Measurements from ENCODE around the gene NLK.

Gene NLK

DNA sequence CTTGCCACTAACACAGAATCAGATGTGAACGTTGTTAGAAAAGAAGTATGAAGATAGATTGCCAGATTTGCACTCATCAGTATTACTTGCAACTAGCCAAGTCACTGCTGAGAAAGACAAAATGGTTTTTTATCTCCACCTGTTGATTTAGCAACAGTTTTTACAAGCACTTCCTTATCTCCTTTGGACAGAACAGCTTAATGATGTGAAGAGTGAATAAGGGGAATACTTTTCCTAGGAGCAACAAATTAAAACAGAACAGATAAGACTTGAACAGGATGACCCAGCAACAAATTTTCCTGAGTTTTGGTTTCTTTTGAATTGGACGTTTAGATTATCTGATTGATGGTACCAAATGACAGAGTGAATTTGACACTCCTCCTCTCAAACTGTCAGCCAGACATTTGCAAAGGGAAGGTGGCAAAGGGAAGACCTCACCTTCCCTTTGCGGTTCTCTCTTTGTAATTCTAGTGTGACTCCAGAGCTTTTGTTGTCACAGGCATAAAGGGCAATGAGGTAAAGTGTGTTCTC lies 130.6 kb downstream of the NLK start:
- no peaks in the 10 kb centered on the region for H3K27me3 ChIP-seq (ENCODE audit: insufficient read depth, low read length, poor library complexity)
- H3K4me1 ChIP-seq (ENCODE audit: insufficient read depth, low read length): no peaks in the 10 kb centered on the region
- no peak overlapping the region for H3K4me2 ChIP-seq (ENCODE audit: insufficient read depth, low read length)
- no peaks in the 10 kb centered on the region for H4K20me1 ChIP-seq (ENCODE audit: insufficient read depth, low read length)
- no peak for TF ChIP-seq EZH2 (IDR thresholded peaks at IDR 0.05; ENCODE audit: borderline replicate concordance, low read depth, low read length, severe bottlenecking)
- TF ChIP-seq, protein P1, sequence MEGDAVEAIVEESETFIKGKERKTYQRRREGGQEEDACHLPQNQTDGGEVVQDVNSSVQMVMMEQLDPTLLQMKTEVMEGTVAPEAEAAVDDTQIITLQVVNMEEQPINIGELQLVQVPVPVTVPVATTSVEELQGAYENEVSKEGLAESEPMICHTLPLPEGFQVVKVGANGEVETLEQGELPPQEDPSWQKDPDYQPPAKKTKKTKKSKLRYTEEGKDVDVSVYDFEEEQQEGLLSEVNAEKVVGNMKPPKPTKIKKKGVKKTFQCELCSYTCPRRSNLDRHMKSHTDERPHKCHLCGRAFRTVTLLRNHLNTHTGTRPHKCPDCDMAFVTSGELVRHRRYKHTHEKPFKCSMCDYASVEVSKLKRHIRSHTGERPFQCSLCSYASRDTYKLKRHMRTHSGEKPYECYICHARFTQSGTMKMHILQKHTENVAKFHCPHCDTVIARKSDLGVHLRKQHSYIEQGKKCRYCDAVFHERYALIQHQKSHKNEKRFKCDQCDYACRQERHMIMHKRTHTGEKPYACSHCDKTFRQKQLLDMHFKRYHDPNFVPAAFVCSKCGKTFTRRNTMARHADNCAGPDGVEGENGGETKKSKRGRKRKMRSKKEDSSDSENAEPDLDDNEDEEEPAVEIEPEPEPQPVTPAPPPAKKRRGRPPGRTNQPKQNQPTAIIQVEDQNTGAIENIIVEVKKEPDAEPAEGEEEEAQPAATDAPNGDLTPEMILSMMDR (IDR thresholded peaks at IDR 0.05; ENCODE audit: borderline replicate concordance, extremely low read depth, low read length, poor library complexity, severe bottlenecking): no peak
- no peak for DNase-seq
- no peaks in the 10 kb centered on the region for H3K9me3 ChIP-seq (ENCODE audit: insufficient read depth, low read length, severe bottlenecking)
- H3K79me2 ChIP-seq (ENCODE audit: insufficient read depth, low read length): no peaks in the 10 kb centered on the region
- ATAC-seq (ENCODE audit: insufficient read depth, low read depth): no peak
- peaks cover 21% of the 10 kb centered on the region; the same call in 1 of the 2 replicates for H3K36me3 ChIP-seq (ENCODE audit: insufficient read depth, low read length)
- H3K27ac ChIP-seq (ENCODE audit: low read length): no peak overlapping the region
- H2AFZ ChIP-seq (ENCODE audit: low read depth, low read length): no peak overlapping the region
- no peak overlapping the region for H3K9ac ChIP-seq (ENCODE audit: low read depth, low read length)
- H3K4me3 ChIP-seq (ENCODE audit: low read depth in 1 of 2, low read length in 2 of 2): no peak overlapping the region

DNA sequence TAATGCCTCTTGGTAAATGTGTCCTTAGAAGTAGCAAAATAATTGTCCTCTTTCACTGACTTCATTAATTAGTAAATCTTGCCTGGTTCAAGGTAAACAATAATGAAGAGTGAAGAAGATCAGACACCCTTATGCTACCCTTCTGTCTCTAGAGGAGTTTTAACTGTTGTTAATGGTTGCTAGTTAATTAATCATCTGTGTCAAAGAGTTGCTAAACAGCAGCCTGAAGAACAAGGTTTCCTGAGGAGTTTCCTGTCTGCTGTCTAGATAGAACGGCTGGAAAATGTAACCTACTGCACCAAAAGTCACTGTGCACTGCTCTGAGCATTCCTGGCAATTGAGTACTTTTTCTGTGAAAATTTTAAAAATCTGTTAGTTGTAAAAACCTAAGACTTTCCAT lies 131.3 kb downstream of the NLK start:
- Histone ChIP-seq H3K79me2 (ENCODE audit: insufficient read depth, low read length) (no peaks in the 10 kb centered on the region), H3K9ac (ENCODE audit: low read depth, low read length) (no peak overlapping the region), H3K36me3 (ENCODE audit: insufficient read depth, low read length) (peaks cover 21% of the 10 kb centered on the region; the same call in 1 of the 2 replicates), H3K27ac (ENCODE audit: low read length) (no peak overlapping the region), H2AFZ (ENCODE audit: low read depth, low read length) (no peak overlapping the region), H3K27me3 (ENCODE audit: insufficient read depth, low read length, poor library complexity) (no peaks in the 10 kb centered on the region), H3K9me3 (ENCODE audit: insufficient read depth, low read length, severe bottlenecking) (no peaks in the 10 kb centered on the region), H3K4me3 (ENCODE audit: low read depth in 1 of 2, low read length in 2 of 2) (no peak overlapping the region), H3K4me2 (ENCODE audit: insufficient read depth, low read length) (no peak overlapping the region), H3K4me1 (ENCODE audit: insufficient read depth, low read length) (no peaks in the 10 kb centered on the region), H4K20me1 (ENCODE audit: insufficient read depth, low read length) (no peaks in the 10 kb centered on the region)
- TF ChIP-seq, protein P1 (IDR thresholded peaks at IDR 0.05; ENCODE audit: borderline replicate concordance, extremely low read depth, low read length, poor library complexity, severe bottlenecking): no peak
- no peak for TF ChIP-seq EZH2 (IDR thresholded peaks at IDR 0.05; ENCODE audit: borderline replicate concordance, low read depth, low read length, severe bottlenecking)
- no peak for ATAC-seq (ENCODE audit: insufficient read depth, low read depth)
- DNase-seq: no peak

DNA sequence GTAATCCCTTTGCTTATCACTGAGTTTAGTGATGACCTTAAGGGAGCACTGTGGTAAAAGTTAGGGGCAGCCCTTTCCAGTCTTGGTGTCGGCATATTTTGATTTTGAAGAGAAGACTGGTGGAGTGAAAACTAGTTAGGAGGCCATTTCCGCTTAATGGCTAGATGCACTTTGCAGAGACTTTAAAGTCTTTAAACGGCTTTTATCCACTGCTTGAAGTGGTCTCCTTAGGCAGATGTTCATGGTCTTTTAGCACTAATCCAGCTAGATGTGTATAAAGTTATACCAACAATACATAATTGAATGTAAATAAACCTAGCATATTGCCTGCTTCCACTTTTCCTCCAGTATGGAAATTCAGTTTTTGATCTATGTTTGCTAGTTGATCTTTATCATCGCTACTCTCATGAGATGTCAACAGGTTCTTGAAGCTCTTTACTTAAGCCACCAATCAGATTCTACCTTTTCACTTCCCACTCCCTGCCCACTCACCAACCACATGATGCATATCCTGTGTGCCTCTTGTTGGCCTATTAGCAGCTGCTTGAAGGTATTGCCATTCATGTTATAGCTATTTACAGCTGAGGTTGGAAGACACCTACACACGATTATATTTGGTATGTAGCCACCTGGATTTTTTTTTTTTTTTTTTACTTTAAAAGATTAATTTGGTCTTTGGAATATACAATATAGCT lies 132.0 kb downstream of the NLK start:
- Histone ChIP-seq H3K36me3 (ENCODE audit: insufficient read depth, low read length) (peaks cover 15% of the 10 kb centered on the region; the same call in 1 of the 2 replicates), H3K9ac (ENCODE audit: low read depth, low read length) (no peak overlapping the region), H3K79me2 (ENCODE audit: insufficient read depth, low read length) (no peaks in the 10 kb centered on the region), H2AFZ (ENCODE audit: low read depth, low read length) (no peak overlapping the region), H3K27me3 (ENCODE audit: insufficient read depth, low read length, poor library complexity) (no peaks in the 10 kb centered on the region), H3K27ac (ENCODE audit: low read length) (no peak overlapping the region), H4K20me1 (ENCODE audit: insufficient read depth, low read length) (no peaks in the 10 kb centered on the region), H3K9me3 (ENCODE audit: insufficient read depth, low read length, severe bottlenecking) (no peaks in the 10 kb centered on the region), H3K4me3 (ENCODE audit: low read depth in 1 of 2, low read length in 2 of 2) (no peak overlapping the region), H3K4me2 (ENCODE audit: insufficient read depth, low read length) (no peak overlapping the region), H3K4me1 (ENCODE audit: insufficient read depth, low read length) (no peaks in the 10 kb centered on the region)
- TF ChIP-seq, protein P1 (IDR thresholded peaks at IDR 0.05; ENCODE audit: borderline replicate concordance, extremely low read depth, low read length, poor library complexity, severe bottlenecking): no peak
- no peak for TF ChIP-seq EZH2 (IDR thresholded peaks at IDR 0.05; ENCODE audit: borderline replicate concordance, low read depth, low read length, severe bottlenecking)
- DNase-seq (no peak), ATAC-seq (ENCODE audit: insufficient read depth, low read depth) (no peak)
